Ovary (tissue), 3 donors: ENCODE measurements around the gene FANCI.

Experiments
- EP300 ChIP-seq: sonication (generic); formaldehyde crosslinking; IDR thresholded peaks from one replicate; pipeline ENCODE4 v1.6.1; 2017; ENCODE audit warnings: antibody characterized with exemption
- POLR2A ChIP-seq: fragments of 450-650 bp; IDR thresholded peaks from one replicate; pipeline ENCODE4 v1.6.1; 2017; ENCODE audit warnings: antibody characterized with exemption, mild to moderate bottlenecking, moderate library complexity
- TF ChIP-seq, protein P1 (sequence below), 3 donors: fragments of 450-650 bp in 2 of 3; fragments of 200-600 bp in 1 of 3; IDR thresholded peaks; one replicate each; pipeline versions ENCODE4 v1.5.1 to v1.8.0; 2016 to 2022; ENCODE audit warnings: antibody characterized with exemption in 3 of 3, mild to moderate bottlenecking in 1 of 3
- donor health status: DM: no; HTN: no; CAD: no.

DNA sequence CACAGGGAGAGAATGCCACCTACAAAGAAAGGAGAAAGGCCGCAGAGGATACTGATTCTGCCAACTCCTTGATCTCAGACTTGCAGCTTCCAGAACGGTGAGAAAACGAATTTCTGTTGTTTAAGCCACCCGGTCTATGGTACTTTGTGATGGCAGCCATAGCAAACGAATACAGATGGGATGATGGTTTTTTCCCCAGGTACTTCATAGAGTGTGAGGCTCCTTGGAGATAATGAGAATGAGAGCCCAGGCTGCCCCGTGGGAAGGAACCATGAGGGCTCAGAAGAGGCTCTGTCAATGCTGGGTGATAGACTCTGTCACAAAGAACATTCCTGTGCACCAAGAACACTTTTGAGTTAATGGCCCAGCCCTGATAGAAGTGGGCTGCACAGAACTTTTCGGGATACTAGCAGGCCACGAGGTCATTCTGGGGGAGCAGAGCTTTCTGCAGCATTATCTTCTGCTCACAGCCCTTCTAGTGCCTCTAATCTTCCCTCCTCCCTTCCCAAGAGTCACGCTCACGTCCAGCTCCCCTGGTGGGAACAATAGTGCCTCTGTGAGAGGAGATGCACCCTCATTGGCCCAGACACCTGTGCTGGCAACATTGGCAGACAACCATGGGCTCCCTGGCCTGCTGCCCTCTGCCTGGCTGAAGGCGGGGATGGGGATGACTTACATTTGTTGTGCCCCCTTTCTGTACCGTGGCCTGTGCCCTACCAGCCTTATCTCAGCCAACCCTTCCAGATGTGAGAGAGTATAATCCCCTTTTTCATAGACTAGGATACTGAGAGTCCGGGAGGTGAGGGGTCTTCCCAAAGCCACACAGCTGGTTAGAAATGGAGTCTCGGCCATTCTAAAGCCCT lies 17.2 kb upstream of the FANCI start:
- TF ChIP-seq POLR2A (no peak), EP300 (no peak)
- TF ChIP-seq, protein P1, sequence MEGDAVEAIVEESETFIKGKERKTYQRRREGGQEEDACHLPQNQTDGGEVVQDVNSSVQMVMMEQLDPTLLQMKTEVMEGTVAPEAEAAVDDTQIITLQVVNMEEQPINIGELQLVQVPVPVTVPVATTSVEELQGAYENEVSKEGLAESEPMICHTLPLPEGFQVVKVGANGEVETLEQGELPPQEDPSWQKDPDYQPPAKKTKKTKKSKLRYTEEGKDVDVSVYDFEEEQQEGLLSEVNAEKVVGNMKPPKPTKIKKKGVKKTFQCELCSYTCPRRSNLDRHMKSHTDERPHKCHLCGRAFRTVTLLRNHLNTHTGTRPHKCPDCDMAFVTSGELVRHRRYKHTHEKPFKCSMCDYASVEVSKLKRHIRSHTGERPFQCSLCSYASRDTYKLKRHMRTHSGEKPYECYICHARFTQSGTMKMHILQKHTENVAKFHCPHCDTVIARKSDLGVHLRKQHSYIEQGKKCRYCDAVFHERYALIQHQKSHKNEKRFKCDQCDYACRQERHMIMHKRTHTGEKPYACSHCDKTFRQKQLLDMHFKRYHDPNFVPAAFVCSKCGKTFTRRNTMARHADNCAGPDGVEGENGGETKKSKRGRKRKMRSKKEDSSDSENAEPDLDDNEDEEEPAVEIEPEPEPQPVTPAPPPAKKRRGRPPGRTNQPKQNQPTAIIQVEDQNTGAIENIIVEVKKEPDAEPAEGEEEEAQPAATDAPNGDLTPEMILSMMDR (IDR thresholded peaks at IDR 0.05), result no peak
